Measurements from ENCODE around the gene EMP1. TPM values are rescaled to one million over a fixed set of nuclear protein-coding genes. Genes with fewer than 3 reads are reported as not detected.

Gene EMP1
- total RNA-seq, 1 donor from 2014 or later = 286 TPM

- intact Hi-C loops (cut with DNase I) = no loop called here
- DNase-seq (no peak), ATAC-seq (no peak)
- TF ChIP-seq, protein P1, sequence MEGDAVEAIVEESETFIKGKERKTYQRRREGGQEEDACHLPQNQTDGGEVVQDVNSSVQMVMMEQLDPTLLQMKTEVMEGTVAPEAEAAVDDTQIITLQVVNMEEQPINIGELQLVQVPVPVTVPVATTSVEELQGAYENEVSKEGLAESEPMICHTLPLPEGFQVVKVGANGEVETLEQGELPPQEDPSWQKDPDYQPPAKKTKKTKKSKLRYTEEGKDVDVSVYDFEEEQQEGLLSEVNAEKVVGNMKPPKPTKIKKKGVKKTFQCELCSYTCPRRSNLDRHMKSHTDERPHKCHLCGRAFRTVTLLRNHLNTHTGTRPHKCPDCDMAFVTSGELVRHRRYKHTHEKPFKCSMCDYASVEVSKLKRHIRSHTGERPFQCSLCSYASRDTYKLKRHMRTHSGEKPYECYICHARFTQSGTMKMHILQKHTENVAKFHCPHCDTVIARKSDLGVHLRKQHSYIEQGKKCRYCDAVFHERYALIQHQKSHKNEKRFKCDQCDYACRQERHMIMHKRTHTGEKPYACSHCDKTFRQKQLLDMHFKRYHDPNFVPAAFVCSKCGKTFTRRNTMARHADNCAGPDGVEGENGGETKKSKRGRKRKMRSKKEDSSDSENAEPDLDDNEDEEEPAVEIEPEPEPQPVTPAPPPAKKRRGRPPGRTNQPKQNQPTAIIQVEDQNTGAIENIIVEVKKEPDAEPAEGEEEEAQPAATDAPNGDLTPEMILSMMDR (IDR thresholded peaks at IDR 0.05) = no peak
- Histone ChIP-seq H3K36me3 (no peaks in the 10 kb centered on the region), H3K9me3 (no peaks in the 10 kb centered on the region), H3K4me3 (no peak overlapping the region), H3K27me3 (no peaks in the 10 kb centered on the region), H3K4me1 (peaks cover 24% of the 10 kb centered on the region), H3K27ac (no peak overlapping the region)
Observed at GRCh38 chr12:13167906-13168305, 28.6 kb upstream of the EMP1 start.

DNA sequence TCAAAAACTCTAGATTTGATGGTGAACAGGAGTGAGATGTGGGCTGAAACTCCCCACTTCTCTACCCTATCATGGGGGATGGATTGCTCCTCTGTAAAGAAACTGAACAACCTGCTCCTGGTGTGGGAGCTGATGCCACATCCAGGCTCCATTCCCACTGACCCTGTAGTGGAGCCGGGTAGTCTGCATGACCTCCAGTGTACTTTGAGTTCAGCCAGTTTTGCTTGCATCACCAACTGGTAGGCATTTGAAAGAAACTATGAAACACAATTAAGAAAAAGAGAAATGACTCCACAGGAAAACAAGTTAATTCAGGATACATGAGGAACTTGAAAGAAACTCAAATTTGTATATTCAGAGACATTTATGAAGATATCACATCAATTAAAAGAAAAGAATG lies 27.3 kb upstream of the EMP1 start:
- DNase-seq (no peak), ATAC-seq (no peak)
- H3K27me3 ChIP-seq = no peaks in the 10 kb centered on the region
- no peaks in the 10 kb centered on the region for H3K9me3 ChIP-seq
- H3K27ac ChIP-seq = no peak overlapping the region
- no peak overlapping the region for H3K4me3 ChIP-seq
- H3K36me3 ChIP-seq = no peaks in the 10 kb centered on the region
- peaks cover 34% of the 10 kb centered on the region for H3K4me1 ChIP-seq
- TF ChIP-seq, protein P1 (IDR thresholded peaks at IDR 0.05) = no peak
- intact Hi-C loops (cut with DNase I) = no loop called here

DNA sequence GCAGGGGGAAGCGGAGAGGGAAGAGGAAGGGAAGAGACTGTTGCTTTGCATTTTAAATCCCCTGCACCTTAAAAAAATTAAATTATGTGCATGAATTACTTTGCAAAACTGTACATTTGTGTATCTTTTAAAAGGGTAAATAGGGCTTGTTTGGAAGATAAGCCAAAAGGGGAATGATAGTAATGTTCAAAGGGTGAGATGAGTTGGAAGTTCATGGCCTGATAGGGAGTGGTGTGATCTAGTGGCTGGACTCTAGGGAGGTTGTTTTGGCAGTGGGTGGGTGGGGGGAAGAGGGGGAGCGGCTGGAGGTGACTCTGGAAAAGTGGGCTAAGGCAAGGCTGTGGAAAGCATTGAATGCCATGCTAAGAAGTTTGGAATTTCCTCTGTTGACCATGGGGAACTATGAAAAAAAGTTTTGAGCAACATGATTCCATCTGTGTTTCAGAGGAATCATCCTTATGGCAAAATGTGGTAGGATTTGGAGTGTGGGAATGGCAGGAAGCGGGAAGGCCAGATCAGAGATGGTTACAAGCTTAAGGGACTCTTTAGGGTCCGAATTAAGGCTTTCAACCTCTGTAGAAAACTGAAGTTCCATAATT lies 25.5 kb upstream of the EMP1 start:
- intact Hi-C loops (cut with DNase I) = no loop called here
- peaks cover 32% of the 10 kb centered on the region for H3K4me1 ChIP-seq
- no peak overlapping the region for H3K4me3 ChIP-seq
- ATAC-seq = no peak
- TF ChIP-seq, protein P1 (IDR thresholded peaks at IDR 0.05) = no peak
- no peaks in the 10 kb centered on the region for H3K27me3 ChIP-seq
- DNase-seq = no peak
- H3K27ac ChIP-seq = no peak overlapping the region
- no peaks in the 10 kb centered on the region for H3K9me3 ChIP-seq
- H3K36me3 ChIP-seq = no peaks in the 10 kb centered on the region

- DNase-seq = no peak
- Histone ChIP-seq H3K27me3 (no peaks in the 10 kb centered on the region), H3K27ac (peak overlapping the region; percentile 18), H3K4me1 (peaks cover 30% of the 10 kb centered on the region), H3K4me3 (no peak overlapping the region), H3K9me3 (no peaks in the 10 kb centered on the region), H3K36me3 (no peaks in the 10 kb centered on the region)
- ATAC-seq = peak; percentile 32
- intact Hi-C loops (cut with DNase I) = no loop called here
- TF ChIP-seq, protein P1 (IDR thresholded peaks at IDR 0.05) = no peak
Observed at GRCh38 chr12:13171921-13172859, 24.3 kb upstream of the EMP1 start.

GRCh38 chr12:13173012-13173932 lies 23.3 kb upstream of the EMP1 start:
- peak overlapping the region; percentile 52 for H3K27ac ChIP-seq
- intact Hi-C loops (cut with DNase I) = no loop called here

More at GRCh38 chr12:13173012-13173932, 23.3 kb upstream of the EMP1 start:
- Histone ChIP-seq H3K4me3 (no peak overlapping the region), H3K27me3 (no peaks in the 10 kb centered on the region), H3K4me1 (peaks cover 30% of the 10 kb centered on the region), H3K36me3 (no peaks in the 10 kb centered on the region), H3K9me3 (no peaks in the 10 kb centered on the region)
- TF ChIP-seq, protein P1 (IDR thresholded peaks at IDR 0.05) = no peak
- DNase-seq = no peak
- ATAC-seq = peak; percentile 89

Data from upper lobe of right lung (tissue), 1 donor.